Central memory CD4-positive, alpha-beta T cell (primary cell): ENCODE results near the gene HPRT1.
"Not testable (repeated sequence)": the region's sequence is repeated elsewhere in the genome, so short reads cannot be mapped to it uniquely, and the experiment has no call there.

Experiments used
- DNase-seq: peaks from one replicate; pipeline ENCODE4 v3.0.0; 2022
- total RNA-seq, 3 experiments: gene quantifications; one replicate each; lab custom pipeline; 2026; lab: John Stamatoyannopoulos, UW

The HPRT1 gene
- 10.2 to 35.0 (median 13.9) reads per million in 3 experiments for total RNA-seq

- DNase-seq = peak; percentile 75
Measured at GRCh38 chrX:134460005-134460861, at the start of gene HPRT1. HPRT1 (plus strand) TSS chrX:134460165; CDS start chrX:134460312, 147 bp downstream.

GRCh38 chrX:134416087-134416486 lies 43.9 kb upstream of the HPRT1 start:
- DNase-seq = no peak

- DNase-seq = no peak
Measured at GRCh38 chrX:134418317-134419113, 41.5 kb upstream of the HPRT1 start.

- no peak for DNase-seq
Measured at GRCh38 chrX:134419784-134420183, 40.2 kb upstream of the HPRT1 start.

- DNase-seq = no peak
Measured at GRCh38 chrX:134423606-134424005, 36.4 kb upstream of the HPRT1 start.

GRCh38 chrX:134426281-134426680 lies 33.7 kb upstream of the HPRT1 start:
- no peak for DNase-seq

GRCh38 chrX:134431894-134432293 lies 28.1 kb upstream of the HPRT1 start:
- no peak for DNase-seq

- no peak for DNase-seq
Measured at GRCh38 chrX:134435894-134436293, 24.1 kb upstream of the HPRT1 start.

- DNase-seq = no peak
Measured at GRCh38 chrX:134443020-134443419, 16.9 kb upstream of the HPRT1 start.

GRCh38 chrX:134443461-134443860 lies 16.5 kb upstream of the HPRT1 start:
- no peak for DNase-seq

GRCh38 chrX:134444681-134445080 lies 15.3 kb upstream of the HPRT1 start:
- no peak for DNase-seq

- no peak for DNase-seq
Measured at GRCh38 chrX:134452596-134452995, 7.4 kb upstream of the HPRT1 start.

GRCh38 chrX:134453631-134454030 lies 6.3 kb upstream of the HPRT1 start:
- DNase-seq = no peak

GRCh38 chrX:134454506-134454905 lies 5.5 kb upstream of the HPRT1 start:
- no peak for DNase-seq

- no peak for DNase-seq
Measured at GRCh38 chrX:134457708-134458107, 2.3 kb upstream of the HPRT1 start.

GRCh38 chrX:134459683-134460004 lies 321 bp upstream of the HPRT1 start:
- DNase-seq = no peak

- no peak for DNase-seq
Measured at GRCh38 chrX:134460862-134461220, 876 bp downstream of the HPRT1 start.

GRCh38 chrX:134461437-134461836 lies 1.5 kb downstream of the HPRT1 start:
- no peak for DNase-seq

- DNase-seq = no peak
Measured at GRCh38 chrX:134462927-134463326, 3.0 kb downstream of the HPRT1 start.

GRCh38 chrX:134464453-134464852 lies 4.5 kb downstream of the HPRT1 start:
- not testable (repeated sequence) for DNase-seq

- no peak for DNase-seq
Measured at GRCh38 chrX:134469486-134469885, 9.5 kb downstream of the HPRT1 start.

- no peak for DNase-seq
Measured at GRCh38 chrX:134470013-134470412, 10.0 kb downstream of the HPRT1 start.

GRCh38 chrX:134472041-134472440 lies 12.1 kb downstream of the HPRT1 start:
- DNase-seq = no peak

- no peak for DNase-seq
Measured at GRCh38 chrX:134476284-134476683, 16.3 kb downstream of the HPRT1 start.
